GM19397 (cell line): Measurements from ENCODE around the gene CPM.
"Not testable (repeated sequence)": the region's sequence is repeated elsewhere in the genome, so short reads cannot be mapped to it uniquely, and the experiment has no call there.

Source experiments
- ATAC-seq: cut with Tn5 transposase; IDR thresholded peaks from one replicate; pipeline ENCODE4 v1.9.1; 2021; ENCODE audit warnings: mild to moderate bottlenecking, moderate library complexity; ENCODE audit not compliant: unreplicated experiment

The CPM gene

DNA sequence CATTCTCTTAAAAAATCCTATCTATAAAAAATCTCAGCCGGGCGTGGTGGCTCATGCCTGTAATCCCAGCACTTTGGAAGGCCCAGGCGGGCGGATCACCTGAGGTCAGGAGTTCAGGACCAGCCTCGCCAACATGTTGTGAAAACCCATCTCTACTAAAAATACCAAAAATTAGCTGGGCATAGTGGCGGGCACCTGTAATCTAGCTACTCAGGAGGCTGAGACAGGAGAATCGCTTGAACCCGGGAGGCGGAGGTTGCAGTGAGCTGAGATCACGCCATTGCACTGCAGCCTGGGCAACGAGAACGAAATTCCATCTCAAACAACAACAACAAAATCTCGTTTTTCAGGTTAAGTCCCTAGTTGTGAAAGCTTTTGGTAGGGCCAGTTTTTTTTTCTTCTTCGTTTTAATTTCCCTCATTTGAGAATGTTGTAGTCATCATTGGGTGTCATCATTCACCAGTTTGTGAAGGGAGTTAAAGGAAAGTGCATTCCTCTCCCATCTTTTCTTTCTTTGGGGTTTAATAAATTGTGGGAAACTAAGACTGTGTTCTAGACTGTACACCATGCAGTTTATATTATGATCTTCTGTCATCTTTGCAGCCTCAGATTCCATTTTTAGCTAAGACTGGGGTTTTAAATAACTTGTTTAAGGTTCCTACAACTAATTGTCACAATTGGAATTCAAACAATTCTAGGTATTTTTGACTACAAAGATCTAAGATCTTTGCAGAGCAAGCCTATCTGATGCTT, 101.0 kb downstream of the CPM start:
- ATAC-seq: no peak

GRCh38 chr12:68831272-68831671, 101.7 kb downstream of the CPM start:
- ATAC-seq: no peak

DNA sequence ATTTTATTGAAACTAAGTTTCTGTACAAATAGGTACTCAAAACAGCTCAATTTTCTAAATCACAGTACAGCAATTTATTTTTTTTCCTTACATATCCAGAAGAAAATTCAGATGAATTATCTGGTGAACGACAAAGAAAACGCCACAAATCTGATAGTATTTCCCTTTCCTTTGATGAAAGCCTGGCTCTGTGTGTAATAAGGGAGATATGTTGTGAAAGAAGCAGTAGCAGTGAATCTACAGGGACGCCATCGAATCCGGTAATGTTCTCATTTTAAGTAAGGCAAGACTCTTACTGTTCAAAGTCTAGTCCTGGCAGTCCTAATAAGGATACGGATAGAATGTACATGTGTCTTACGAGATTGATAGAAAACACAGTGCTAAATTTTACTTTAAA, 104.3 kb downstream of the CPM start:
- no peak for ATAC-seq

GRCh38 chr12:68827895-68828671, 104.9 kb downstream of the CPM start:
- no peak for ATAC-seq

DNA sequence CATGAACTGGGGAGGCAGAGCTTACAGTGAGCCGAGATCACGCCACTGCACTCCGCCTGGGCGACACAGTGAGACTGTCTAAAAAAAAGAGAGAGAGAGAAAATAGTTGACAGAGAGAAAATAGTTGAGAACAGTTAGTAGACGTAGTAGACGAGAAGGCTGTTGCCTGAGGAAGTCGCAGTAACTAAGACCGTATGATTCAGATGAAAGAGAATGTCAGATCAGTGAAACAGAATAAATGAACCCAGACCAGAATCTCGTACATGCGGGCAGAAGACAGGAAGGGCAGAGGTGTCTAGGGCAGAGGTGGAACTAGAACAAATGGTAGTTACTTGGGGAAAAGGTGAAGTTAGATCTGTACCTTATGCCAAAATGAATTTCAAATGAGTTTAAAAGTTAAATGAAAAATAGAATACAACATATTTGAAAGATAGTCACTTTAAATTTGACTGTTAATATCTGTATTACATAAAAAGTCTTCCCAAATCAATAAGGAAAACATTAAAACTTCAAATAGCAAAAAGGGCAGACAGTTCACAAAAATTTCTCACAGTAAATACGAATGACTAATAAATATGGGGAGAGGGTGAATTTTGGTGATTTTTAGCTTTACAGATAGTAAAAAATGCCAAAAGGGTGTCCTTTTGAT, 107.3 kb downstream of the CPM start:
- no peak for ATAC-seq

DNA sequence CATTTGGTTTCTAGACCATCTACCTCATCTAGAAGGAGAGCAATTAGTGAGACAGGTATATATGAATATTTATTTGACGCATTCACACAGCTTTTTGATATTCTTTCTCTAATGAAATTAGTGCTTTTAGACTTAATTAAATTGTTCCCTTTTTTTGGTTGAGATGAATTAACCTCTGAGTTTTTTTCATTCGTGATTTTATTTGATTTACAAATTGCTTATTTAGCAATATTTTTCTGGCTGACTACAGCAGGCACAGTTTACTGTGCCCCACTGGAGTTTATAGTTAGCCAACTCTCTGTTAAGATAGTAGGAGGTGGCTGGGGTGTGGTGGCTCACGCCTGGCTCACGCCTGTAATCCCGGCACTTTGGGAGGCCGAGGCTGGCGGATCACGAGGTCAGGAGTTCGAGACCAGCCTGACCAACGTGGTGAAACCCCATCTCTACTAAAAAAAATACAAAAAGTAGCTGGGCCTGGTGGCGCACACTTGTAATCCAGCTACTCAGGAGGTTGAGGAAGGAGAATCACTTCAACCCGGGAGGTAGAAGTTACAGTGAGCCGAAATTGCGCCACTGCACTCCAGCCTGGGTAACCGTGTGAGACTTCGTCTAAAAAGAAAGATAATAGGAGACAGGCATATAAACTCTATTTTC, 108.2 kb downstream of the CPM start:
- ATAC-seq: no peak

DNA sequence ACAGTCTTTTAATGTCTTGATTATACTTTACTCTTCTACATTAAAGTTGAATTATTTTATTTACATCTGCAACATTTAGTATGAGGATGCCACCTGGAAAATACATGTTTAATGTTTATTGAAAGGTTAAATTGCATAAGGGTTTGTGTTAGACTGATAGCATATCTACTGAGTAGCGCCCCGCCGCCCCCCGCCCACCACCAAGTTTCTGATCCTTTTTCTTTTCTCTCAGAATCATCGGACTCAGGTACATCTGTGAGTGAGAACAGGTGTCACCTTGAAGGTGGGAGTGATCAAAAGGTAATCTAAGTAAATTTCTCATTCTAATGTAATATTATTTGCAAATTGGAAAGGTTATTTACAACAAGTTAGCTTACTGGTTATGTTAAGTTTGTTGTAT, 108.8 kb downstream of the CPM start:
- no peak for ATAC-seq

DNA sequence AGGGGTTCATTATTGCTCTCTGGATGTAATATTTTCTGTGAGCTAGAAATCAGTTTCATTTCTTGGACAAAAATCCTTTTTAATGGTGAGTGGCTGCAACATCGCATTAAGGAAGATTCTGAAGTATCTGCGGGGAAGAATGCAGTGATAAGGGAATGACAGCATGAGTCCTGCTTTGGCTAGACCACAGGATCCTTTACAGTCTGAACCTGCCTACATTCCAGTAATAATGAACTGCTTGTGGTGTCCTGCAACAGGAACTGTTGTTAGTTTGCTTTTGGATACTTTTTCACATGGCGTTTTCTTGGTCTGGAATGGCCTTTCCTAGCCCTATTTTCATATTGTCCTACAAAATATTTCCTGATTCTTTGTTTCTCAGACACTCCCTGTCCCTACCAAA, 109.3 kb downstream of the CPM start:
- ATAC-seq: no peak

DNA sequence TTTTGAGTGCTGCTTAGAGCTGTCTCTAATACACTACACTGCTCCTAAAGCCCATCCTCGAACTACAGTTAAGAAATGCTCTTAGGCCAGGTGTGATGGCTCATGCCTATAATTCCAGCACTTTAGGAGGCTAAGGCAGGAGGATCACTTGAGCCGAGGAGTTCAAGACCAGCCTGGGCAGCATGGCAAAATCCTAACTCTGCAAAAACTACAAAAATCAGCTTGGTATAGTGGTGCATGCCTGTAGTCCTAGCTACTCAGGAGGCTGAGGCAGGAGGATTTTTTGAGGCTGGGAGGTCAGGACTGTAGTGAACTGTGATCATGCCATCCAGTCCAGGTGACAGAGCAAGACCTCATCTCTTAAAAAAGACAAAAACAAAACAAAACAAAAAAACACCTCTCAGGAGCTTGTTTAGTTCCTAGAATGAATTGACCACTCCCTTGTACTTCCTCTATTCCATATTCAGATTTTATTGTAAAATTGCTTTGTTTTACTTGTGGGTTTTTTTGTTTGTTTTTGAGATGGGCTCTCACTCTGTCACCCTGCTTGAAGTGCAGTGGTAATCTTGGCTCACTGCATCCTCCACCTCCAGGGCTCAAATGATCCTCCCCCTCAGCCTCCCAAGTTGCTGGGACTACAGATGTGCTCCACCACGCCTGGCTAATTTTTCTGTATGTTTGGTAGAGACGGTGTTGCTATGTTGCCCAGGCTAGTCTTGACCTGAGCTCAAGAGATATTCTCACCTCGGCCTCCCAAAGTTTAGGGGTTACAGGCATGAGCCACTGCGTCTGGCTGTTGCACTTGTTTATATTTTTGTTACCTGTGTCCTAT, 111.4 kb downstream of the CPM start:
- no peak for ATAC-seq

DNA sequence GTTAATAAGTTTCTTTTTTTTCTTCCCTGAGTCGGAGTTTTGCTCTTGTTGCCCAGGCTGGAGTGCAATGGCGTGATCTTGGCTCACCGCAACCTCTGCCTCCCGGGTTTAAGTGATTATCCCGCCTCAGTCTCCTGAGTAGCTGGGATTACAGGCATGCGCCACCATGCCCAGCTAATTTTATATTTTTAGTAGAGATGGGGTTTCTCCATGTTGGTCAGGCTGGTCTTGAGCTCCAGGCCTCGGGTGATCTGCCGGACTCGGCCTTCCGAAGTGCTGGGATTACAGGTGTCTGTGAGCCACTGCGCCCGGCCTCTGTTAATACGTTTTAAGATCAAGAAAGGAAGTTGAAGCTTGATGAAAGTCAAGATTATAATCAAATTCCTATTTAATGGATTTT, 113.5 kb downstream of the CPM start:
- ATAC-seq: not testable (repeated sequence)

DNA sequence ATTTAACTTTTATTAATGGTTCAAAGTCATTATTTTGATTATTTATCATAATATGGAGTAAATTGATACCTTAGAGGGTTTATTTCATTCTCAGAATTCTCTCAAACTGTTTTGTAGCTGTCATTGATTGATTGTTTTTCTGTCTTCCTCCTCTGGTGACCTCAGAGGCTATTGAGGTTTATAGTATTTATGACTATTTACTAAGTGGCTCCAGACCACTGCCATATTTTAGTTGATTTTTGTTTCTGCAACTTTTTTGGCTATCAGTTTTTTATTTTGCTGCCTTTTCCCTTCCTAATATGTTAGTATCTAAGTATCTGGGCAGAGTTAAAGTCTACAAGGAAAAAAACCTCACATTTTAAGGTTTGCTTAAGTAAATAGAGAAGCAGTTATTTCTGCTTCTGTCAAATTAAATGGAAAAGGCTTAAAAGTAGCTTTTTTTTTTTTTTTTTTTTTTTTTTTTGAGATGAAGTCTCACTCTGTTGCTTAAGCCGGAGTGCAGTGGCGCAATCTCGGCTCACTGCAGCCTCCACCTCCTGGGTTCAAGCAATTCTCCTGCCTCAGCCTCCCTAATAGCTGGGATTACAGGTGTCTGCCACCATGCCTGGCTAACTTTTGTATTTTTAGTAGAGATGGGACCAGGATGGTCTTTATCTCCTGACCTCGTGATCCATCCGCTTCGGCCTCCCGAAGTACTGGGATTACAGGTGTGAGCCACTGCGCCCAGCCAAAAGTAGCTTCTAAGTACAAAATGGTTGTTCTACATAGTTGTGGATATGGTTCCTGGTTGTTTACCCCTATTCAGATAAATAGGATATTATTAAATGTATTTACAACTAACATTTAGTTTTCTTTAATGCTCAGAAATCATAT, 116.8 kb downstream of the CPM start:
- ATAC-seq: no peak

DNA sequence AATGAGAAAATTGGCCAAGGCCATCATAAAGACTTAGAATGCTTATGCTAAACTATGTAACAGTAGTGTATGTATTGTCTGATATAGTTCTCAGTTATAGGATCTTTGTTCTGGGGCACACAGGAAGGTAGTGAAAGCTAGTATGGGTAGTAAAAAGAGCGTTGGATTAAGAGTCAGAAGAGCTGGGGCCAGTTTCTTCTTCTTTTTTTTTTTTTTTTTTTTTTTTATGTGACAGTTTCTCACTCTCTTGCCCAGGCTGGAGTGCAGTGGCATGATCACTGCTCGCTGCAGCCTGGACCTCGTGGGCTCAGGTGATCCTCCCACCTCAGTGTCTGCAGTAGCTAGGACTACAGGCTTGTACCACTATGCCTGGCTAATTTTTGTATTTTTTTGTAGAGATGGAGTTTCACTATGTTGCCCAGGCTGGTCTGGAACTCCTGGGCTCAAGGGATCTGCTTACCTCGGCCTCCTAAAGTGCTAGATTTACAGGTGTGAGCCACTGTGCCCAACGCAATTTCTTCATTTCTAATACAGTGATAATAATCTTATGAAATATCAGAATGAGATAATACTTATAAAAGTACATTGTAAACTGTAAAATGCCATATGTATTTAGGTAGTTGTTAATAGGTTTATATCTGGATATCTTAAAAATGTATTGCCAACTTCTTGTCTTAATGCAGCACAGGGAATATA, 117.6 kb downstream of the CPM start:
- no peak for ATAC-seq

- no peak for ATAC-seq
These were observed 118.3 kb downstream of the CPM start for GRCh38 chr12:68814490-68815231.

DNA sequence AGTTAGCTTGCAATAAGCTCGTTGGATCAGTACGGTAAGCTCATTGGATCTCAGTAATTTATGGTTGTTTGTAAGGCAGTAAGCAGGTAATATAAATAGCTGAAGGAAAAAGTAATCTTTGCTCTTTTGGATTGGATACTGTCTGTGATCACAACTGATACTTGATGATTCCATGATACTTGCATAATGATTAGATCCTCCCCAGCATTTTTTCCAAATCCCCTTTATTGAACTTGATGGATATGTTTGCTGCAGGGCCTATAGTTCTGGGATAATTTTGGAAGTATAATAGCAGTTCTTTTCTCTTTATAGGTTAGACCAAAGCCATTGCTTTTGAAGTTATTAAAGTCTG, 119.8 kb downstream of the CPM start:
- no peak for ATAC-seq

GRCh38 chr12:68812553-68813241, 120.3 kb downstream of the CPM start:
- ATAC-seq: no peak

- not testable (repeated sequence) for ATAC-seq
These were observed 121.4 kb downstream of the CPM start for GRCh38 chr12:68811573-68811972.

DNA sequence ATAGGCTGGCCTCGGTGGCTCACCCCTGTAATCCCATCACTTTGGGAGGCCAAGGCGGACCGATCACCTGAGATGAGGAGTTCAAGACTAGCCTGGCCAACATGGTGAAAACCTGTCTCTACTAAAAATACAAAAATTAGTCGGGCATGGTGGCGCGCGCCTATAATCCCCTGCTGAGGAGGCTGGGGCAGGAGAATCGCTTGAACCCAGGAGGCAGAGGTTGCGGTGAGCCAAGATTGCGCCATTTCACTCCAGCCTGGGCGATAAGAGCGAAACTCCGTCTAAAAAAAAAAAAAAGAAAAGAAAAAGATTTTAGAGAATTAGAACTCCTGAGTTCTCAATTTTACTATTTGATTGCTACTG, 123.0 kb downstream of the CPM start:
- not testable (repeated sequence) for ATAC-seq
